Measurements from ENCODE around the gene GPR18. TPM values are rescaled to one million over a fixed set of nuclear protein-coding genes. Genes with fewer than 3 reads are reported as not detected.

Gene GPR18
- total RNA-seq, 1 donor from 2014 or later: not detected

DNA sequence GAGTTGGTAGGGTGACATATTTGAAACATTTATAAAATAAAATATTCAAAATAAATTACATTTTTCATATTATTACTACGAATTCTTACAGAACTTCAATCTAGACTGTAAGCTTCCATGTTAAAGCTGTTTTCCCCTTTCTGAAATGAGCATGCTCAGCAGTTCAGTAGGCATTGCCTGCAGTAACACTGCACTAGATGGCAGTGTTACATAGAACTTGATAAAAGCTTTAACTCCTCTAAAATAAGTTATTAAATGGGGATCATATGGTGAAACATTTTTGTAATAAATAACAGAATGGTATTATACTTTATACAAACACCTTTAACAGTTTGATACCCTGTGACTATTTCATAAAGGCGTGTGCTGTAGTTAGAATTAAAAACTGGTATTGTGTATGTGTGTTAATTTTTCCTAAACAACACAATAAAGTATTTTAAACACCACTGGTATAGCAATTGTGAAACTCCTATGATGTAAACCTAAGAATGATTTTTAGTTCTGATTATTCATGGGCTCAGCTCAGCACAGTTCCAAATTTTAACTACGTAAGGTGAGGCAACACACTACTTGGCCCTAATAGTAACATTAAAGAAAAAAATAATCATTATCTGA is 11.6 kb upstream of the GPR18 start:
- DNase-seq (ENCODE audit: low read depth): no peak
- TF ChIP-seq, protein P1, sequence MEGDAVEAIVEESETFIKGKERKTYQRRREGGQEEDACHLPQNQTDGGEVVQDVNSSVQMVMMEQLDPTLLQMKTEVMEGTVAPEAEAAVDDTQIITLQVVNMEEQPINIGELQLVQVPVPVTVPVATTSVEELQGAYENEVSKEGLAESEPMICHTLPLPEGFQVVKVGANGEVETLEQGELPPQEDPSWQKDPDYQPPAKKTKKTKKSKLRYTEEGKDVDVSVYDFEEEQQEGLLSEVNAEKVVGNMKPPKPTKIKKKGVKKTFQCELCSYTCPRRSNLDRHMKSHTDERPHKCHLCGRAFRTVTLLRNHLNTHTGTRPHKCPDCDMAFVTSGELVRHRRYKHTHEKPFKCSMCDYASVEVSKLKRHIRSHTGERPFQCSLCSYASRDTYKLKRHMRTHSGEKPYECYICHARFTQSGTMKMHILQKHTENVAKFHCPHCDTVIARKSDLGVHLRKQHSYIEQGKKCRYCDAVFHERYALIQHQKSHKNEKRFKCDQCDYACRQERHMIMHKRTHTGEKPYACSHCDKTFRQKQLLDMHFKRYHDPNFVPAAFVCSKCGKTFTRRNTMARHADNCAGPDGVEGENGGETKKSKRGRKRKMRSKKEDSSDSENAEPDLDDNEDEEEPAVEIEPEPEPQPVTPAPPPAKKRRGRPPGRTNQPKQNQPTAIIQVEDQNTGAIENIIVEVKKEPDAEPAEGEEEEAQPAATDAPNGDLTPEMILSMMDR (conservative IDR thresholded peaks at IDR 0.05; ENCODE audit: low read depth, low read length): peak; percentile 81
- no peak overlapping the region for H3K4me3 ChIP-seq (ENCODE audit: low read depth, low read length)

DNA sequence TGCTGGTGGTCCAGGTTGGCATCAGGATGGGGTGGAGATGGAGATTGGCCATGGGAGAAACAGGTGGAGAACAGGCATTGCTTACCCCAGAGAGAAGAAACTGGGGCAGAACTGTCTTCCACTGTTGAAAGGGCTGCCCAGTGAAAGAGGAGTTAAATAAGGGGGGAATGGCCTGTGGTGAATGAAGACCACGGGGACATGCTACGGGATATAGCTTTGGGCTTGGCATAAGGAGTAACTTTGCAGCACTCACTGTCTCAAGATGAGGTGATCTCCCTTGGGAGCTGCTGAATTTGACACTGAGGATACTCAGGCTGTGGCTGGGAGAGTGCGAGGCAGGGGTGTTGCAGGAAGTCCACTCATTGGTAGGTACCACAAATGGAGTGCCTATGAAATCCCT is 10.6 kb upstream of the GPR18 start:
- no peak for DNase-seq (ENCODE audit: low read depth)
- TF ChIP-seq, protein P1 (conservative IDR thresholded peaks at IDR 0.05; ENCODE audit: low read depth, low read length): no peak
- no peak overlapping the region for H3K4me3 ChIP-seq (ENCODE audit: low read depth, low read length)

DNA sequence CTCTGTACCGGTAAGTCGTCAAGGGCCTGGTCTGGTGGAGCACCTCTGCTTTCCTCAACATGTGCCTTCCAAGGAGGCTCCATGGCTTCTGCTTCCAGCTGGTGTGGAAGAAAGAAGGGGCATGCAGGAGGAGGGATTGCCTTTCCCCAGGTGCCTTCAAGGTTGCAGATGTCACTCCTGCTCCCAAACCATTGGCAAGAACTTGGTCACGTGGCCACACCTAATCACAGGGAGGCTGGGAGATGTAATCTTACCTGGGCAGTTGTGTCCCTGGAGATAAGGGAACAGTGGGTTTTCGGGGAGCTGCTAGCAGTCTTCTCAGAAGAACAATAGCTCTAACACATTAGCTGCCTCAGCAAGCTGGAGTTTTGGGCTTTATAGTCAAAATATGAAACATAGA is 9.7 kb upstream of the GPR18 start:
- DNase-seq (ENCODE audit: low read depth): no peak
- H3K4me3 ChIP-seq (ENCODE audit: low read depth, low read length): no peak overlapping the region
- TF ChIP-seq, protein P1 (conservative IDR thresholded peaks at IDR 0.05; ENCODE audit: low read depth, low read length): no peak

DNA sequence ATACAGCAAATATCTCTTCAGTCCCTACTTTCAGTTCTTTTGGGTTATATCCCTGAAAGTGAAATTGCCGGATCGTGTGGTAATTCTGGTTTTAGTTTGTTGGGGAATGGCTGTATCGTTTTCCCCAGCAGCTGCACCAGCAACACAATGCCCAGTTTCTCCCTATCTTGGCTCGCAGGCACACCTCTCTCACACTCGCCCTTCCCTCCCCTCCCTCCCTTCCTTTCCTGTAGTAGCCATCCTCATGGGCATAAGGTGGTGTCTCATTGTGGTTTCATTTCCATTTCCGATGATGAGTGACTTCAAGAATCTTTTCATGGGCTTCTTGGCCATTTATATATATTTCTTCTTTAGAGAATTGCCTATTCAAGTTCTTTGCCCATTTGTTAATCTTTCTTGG is 8.6 kb upstream of the GPR18 start:
- H3K4me3 ChIP-seq (ENCODE audit: low read depth, low read length): no peak overlapping the region
- TF ChIP-seq, protein P1 (conservative IDR thresholded peaks at IDR 0.05; ENCODE audit: low read depth, low read length): no peak
- DNase-seq (ENCODE audit: low read depth): no peak

DNA sequence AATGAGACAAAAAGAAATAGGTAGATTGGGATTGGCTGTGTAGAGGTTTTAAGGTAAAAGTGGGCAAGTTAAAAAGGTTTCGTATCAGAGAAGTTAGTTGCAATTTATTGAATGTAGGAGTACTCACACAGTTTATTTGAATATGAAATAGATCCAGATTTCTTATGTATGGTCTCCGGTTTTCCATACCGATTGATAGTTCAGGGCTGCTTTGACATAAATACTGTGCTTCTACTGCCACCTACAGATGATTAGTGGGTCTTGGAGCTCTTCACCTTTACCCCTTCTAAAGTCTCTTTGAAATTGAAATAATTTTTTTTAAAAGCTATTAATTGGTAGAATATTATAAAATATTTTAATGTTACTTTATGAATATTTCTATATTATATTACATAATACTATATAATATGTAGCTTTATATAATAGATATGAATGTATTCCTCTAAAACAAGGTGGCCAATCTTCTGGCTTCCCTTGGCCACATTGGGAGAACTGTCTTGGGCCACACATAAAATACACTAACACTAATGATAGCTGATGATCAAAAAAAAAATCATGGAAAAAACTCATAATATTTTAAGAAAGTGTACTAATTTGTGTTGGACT is 7.7 kb upstream of the GPR18 start:
- no peak for DNase-seq (ENCODE audit: low read depth)

DNA sequence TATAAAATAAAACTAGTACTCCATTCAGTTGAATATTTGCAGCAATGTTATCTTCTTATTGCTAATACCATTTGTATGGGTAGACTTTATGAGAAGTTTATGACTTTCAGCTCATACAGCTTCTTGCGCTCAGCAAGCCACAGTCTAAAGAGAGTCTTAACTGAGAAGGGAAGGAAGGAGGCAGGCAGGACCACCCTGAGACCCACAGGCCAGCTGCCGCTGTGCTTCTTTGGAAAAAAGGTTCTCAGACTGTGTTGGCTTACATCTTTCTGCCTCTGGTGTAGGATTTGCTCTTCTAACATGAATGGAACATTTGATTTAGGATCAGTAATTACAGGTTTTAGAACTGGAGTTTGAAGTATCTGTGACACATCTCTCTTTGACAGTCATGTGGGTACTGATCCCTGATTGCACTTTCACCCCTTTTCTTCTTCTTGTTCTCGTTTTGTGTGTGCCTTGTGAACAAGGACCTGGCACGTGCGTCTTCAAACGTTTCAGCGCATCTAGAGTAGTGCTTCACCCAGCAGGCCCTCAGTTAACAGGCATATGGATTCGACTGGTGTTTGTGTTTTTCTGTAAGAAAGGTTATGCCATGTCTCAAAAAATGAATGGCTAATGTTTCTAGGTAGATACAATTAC is 7.1 kb upstream of the GPR18 start:
- no peak for DNase-seq (ENCODE audit: low read depth)
- TF ChIP-seq, protein P1 (conservative IDR thresholded peaks at IDR 0.05; ENCODE audit: low read depth, low read length): no peak
- H3K4me3 ChIP-seq (ENCODE audit: low read depth, low read length): no peak overlapping the region

More for the DNA sequence above, 7.7 kb upstream of the GPR18 start:
- H3K4me3 ChIP-seq (ENCODE audit: low read depth, low read length): no peak overlapping the region
- TF ChIP-seq, protein P1 (conservative IDR thresholded peaks at IDR 0.05; ENCODE audit: low read depth, low read length): peak; percentile 68

All from epithelial cell of proximal tubule (primary cell).